ENCODE results near the gene SLC16A9.

Gene SLC16A9, protein sequence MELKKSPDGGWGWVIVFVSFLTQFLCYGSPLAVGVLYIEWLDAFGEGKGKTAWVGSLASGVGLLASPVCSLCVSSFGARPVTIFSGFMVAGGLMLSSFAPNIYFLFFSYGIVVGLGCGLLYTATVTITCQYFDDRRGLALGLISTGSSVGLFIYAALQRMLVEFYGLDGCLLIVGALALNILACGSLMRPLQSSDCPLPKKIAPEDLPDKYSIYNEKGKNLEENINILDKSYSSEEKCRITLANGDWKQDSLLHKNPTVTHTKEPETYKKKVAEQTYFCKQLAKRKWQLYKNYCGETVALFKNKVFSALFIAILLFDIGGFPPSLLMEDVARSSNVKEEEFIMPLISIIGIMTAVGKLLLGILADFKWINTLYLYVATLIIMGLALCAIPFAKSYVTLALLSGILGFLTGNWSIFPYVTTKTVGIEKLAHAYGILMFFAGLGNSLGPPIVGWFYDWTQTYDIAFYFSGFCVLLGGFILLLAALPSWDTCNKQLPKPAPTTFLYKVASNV

DNA sequence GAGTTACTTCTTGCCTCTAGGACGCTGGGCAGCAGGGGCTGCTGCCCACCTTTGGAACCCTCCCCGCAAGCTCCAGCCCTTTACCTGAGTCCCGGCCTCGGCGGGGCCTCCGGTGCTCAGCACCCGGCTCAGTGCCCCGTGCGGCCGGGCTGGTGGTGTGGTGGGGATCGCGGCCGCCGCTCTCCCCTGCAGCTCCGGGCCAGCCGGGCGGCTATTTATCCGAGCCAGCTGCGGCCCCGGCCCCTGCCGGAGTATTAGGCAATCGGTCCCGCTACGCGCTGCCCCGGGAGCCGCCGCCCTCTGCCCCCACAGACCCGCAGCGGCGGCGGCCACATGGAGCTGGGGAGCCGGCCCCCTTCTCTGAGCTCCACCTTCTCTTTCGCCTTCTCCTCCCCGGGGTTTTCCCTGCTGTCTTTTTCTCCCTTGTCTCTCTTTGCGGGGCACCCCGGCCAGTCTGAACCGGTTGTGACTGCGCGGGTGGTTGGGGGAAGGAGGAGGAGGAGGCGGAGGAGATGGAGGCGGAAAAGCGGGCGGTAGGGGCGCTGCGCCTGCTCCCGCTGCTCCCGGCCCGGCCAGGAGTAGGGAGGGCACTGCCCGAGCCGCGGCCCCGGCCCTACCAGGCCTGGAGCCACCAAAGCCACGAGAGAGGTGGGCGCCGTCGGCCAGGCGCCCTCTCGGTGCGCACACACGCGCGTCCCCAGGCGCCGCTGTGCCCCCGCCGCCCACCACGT is at the start of gene SLC16A9:
TSS of gene SLC16A9 (minus strand) at position 456 of the 731 bp plus-strand sequence. CDS start 25,559 bp downstream, outside the sequence.
- Histone ChIP-seq H3K9ac (ENCODE audit: low read depth, low read length) (no peak within 1 kb of the TSS), H2AFZ (ENCODE audit: low read depth, low read length) (no peak within 1 kb of the TSS), H4K20me1 (ENCODE audit: insufficient read depth, low read length) (no peaks in the 10 kb centered on the region), H3K4me3 (ENCODE audit: low read depth in 1 of 2, low read length in 2 of 2) (no peak within 1 kb of the TSS), H3K36me3 (ENCODE audit: insufficient read depth, low read length) (no peaks in the 10 kb centered on the region), H3K79me2 (ENCODE audit: insufficient read depth, low read length) (no peaks in the 10 kb centered on the region), H3K27me3 (ENCODE audit: insufficient read depth, low read length, poor library complexity) (no peaks in the 10 kb centered on the region), H3K9me3 (ENCODE audit: insufficient read depth, low read length, severe bottlenecking) (no peaks in the 10 kb centered on the region), H3K27ac (ENCODE audit: low read length) (no peak within 1 kb of the TSS), H3K4me1 (ENCODE audit: insufficient read depth, low read length) (no peaks in the 10 kb centered on the region), H3K4me2 (ENCODE audit: insufficient read depth, low read length) (no peak within 1 kb of the TSS)
- DNase-seq (no peak), ATAC-seq (ENCODE audit: insufficient read depth, low read depth) (no peak)
- TF ChIP-seq EZH2 (IDR thresholded peaks at IDR 0.05; ENCODE audit: borderline replicate concordance, low read depth, low read length, severe bottlenecking): no peak
- TF ChIP-seq, protein P1, sequence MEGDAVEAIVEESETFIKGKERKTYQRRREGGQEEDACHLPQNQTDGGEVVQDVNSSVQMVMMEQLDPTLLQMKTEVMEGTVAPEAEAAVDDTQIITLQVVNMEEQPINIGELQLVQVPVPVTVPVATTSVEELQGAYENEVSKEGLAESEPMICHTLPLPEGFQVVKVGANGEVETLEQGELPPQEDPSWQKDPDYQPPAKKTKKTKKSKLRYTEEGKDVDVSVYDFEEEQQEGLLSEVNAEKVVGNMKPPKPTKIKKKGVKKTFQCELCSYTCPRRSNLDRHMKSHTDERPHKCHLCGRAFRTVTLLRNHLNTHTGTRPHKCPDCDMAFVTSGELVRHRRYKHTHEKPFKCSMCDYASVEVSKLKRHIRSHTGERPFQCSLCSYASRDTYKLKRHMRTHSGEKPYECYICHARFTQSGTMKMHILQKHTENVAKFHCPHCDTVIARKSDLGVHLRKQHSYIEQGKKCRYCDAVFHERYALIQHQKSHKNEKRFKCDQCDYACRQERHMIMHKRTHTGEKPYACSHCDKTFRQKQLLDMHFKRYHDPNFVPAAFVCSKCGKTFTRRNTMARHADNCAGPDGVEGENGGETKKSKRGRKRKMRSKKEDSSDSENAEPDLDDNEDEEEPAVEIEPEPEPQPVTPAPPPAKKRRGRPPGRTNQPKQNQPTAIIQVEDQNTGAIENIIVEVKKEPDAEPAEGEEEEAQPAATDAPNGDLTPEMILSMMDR (IDR thresholded peaks at IDR 0.05; ENCODE audit: borderline replicate concordance, extremely low read depth, low read length, poor library complexity, severe bottlenecking): no peak

DNA sequence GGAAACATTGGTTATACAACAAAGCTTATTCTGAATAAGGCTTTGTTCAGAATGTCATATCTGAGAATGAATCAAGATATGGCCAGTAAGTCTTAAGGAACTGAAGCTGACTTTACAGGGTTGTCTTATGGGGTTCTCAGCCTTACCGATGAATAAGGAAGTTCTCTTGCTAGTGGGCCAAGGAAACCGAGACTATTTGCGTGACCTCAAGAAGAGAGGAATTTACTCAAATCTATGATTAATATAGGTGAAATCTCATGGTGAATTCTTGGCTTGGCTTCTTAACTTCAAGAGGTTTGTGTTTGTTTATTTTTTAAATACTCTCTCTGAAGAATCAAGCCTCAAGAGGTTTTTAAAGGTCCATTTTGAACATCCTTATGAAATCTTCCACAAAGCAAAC is 48.3 kb upstream of the SLC16A9 start:
- Histone ChIP-seq H3K4me3 (ENCODE audit: low read depth in 1 of 2, low read length in 2 of 2) (no peak overlapping the region), H4K20me1 (ENCODE audit: insufficient read depth, low read length) (no peaks in the 10 kb centered on the region), H2AFZ (ENCODE audit: low read depth, low read length) (no peak overlapping the region), H3K27ac (ENCODE audit: low read length) (no peak overlapping the region), H3K4me1 (ENCODE audit: insufficient read depth, low read length) (no peaks in the 10 kb centered on the region), H3K9me3 (ENCODE audit: insufficient read depth, low read length, severe bottlenecking) (no peaks in the 10 kb centered on the region), H3K79me2 (ENCODE audit: insufficient read depth, low read length) (no peaks in the 10 kb centered on the region), H3K36me3 (ENCODE audit: insufficient read depth, low read length) (no peaks in the 10 kb centered on the region), H3K27me3 (ENCODE audit: insufficient read depth, low read length, poor library complexity) (no peaks in the 10 kb centered on the region), H3K9ac (ENCODE audit: low read depth, low read length) (no peak overlapping the region), H3K4me2 (ENCODE audit: insufficient read depth, low read length) (no peak overlapping the region)
- no peak for ATAC-seq (ENCODE audit: insufficient read depth, low read depth)
- TF ChIP-seq, protein P1 (IDR thresholded peaks at IDR 0.05; ENCODE audit: borderline replicate concordance, extremely low read depth, low read length, poor library complexity, severe bottlenecking): no peak
- no peak for TF ChIP-seq EZH2 (IDR thresholded peaks at IDR 0.05; ENCODE audit: borderline replicate concordance, low read depth, low read length, severe bottlenecking)
- no peak for DNase-seq

DNA sequence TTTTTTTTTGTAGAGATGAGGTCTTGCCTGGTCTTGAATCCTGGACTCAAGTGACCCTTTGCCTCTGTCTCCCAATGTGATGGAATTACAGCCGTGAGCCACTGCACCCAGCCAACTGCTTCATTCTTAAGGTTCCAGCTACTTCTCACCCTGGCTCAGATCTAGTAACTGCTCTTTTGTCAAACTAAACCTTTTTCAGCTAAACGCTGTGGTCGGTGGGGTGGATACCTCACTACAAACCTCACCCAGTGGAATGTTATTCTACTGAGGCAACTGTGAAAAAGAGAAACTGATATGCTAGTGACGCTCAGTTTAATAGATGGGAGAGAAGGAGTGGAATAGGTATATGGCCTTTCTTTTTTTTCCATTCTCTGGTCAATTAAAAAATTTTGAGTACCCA is 45.3 kb upstream of the SLC16A9 start:
- DNase-seq (no peak), ATAC-seq (ENCODE audit: insufficient read depth, low read depth) (no peak)
- no peak overlapping the region for H3K4me2 ChIP-seq (ENCODE audit: insufficient read depth, low read length)
- no peaks in the 10 kb centered on the region for H3K9me3 ChIP-seq (ENCODE audit: insufficient read depth, low read length, severe bottlenecking)
- H4K20me1 ChIP-seq (ENCODE audit: insufficient read depth, low read length): no peaks in the 10 kb centered on the region
- H3K4me1 ChIP-seq (ENCODE audit: insufficient read depth, low read length): no peaks in the 10 kb centered on the region
- no peak overlapping the region for H3K9ac ChIP-seq (ENCODE audit: low read depth, low read length)
- no peaks in the 10 kb centered on the region for H3K36me3 ChIP-seq (ENCODE audit: insufficient read depth, low read length)
- H3K27ac ChIP-seq (ENCODE audit: low read length): no peak overlapping the region
- H3K27me3 ChIP-seq (ENCODE audit: insufficient read depth, low read length, poor library complexity): no peaks in the 10 kb centered on the region
- no peak overlapping the region for H2AFZ ChIP-seq (ENCODE audit: low read depth, low read length)
- no peak overlapping the region for H3K4me3 ChIP-seq (ENCODE audit: low read depth in 1 of 2, low read length in 2 of 2)
- TF ChIP-seq, protein P1 (IDR thresholded peaks at IDR 0.05; ENCODE audit: borderline replicate concordance, extremely low read depth, low read length, poor library complexity, severe bottlenecking): no peak
- TF ChIP-seq EZH2 (IDR thresholded peaks at IDR 0.05; ENCODE audit: borderline replicate concordance, low read depth, low read length, severe bottlenecking): no peak
- no peaks in the 10 kb centered on the region for H3K79me2 ChIP-seq (ENCODE audit: insufficient read depth, low read length)
